Astrocyte (in vitro differentiated cells and primary cell): ENCODE measurements around the gene ULK4. TPM values are rescaled to one million over a fixed set of nuclear protein-coding genes. Genes with fewer than 3 reads are reported as not detected.

Experiments
- DNase-seq: peaks from one replicate; pipeline ENCODE4 v3.0.0-alpha.2; 2010; ENCODE audit warnings: low read depth
- FAIRE-seq: peaks from 2 replicates; lab custom pipeline; 2011; peaks lifted over from hg19 to GRCh38; lab: Jason Lieb, UNC
- H2AFZ ChIP-seq: 2 replicates; pipeline ENCODE4 v1.6.0; 2012; ENCODE audit warnings: low read depth, low read length, inconsistent platforms
- H3K27ac ChIP-seq: 2 replicates; pipeline ENCODE4 v1.5.1; 2011; ENCODE audit warnings: low read depth, low read length, inconsistent platforms
- H3K27me3 ChIP-seq: 2 replicates; pipeline ENCODE4 v1.6.0; 2011; ENCODE audit warnings: low read length, inconsistent platforms; ENCODE audit not compliant: insufficient read depth
- H3K36me3 ChIP-seq: 2 replicates; pipeline ENCODE4 v1.5.1; 2011; ENCODE audit warnings: low read length, inconsistent platforms; ENCODE audit not compliant: insufficient read depth
- H3K4me1 ChIP-seq: 2 replicates; pipeline ENCODE4 v1.5.1; 2011; ENCODE audit warnings: low read length, inconsistent platforms; ENCODE audit not compliant: insufficient read depth
- H3K4me2 ChIP-seq: 2 replicates; pipeline ENCODE4 v1.6.0; 2012; ENCODE audit warnings: low read length, inconsistent platforms
- H3K4me3 ChIP-seq: 2 replicates; pipeline ENCODE4 v1.5.1; 2011; ENCODE audit warnings: low read depth, mild to moderate bottlenecking, low read length, inconsistent platforms; ENCODE audit not compliant: insufficient read depth
- H3K79me2 ChIP-seq: 2 replicates; pipeline ENCODE4 v1.6.0; 2012; ENCODE audit warnings: mild to moderate bottlenecking, low read length, inconsistent platforms; ENCODE audit not compliant: insufficient read depth
- H3K9ac ChIP-seq: 2 replicates; pipeline ENCODE4 v1.6.0; 2012; ENCODE audit warnings: mild to moderate bottlenecking, low read length, inconsistent platforms
- H3K9me3 ChIP-seq: 2 replicates; pipeline ENCODE4 v1.5.1; 2012; ENCODE audit warnings: low read depth, mild to moderate bottlenecking, low read length, inconsistent platforms; ENCODE audit not compliant: insufficient read depth
- H4K20me1 ChIP-seq: 2 replicates; pipeline ENCODE4 v1.6.0; 2012; ENCODE audit warnings: low read length, inconsistent platforms; ENCODE audit not compliant: insufficient read depth
- H3K27ac Mint-ChIP-seq: one replicate; pipeline ENCODE4 v1.8.0; 2021; ENCODE audit warnings: mild to moderate bottlenecking, mixed read lengths; ENCODE audit not compliant: unreplicated experiment
- H3K27me3 Mint-ChIP-seq: one replicate; pipeline ENCODE4 v1.8.0; 2021; ENCODE audit warnings: low read depth, mixed read lengths; ENCODE audit not compliant: unreplicated experiment
- H3K36me3 Mint-ChIP-seq: one replicate; pipeline ENCODE4 v1.8.0; 2021; ENCODE audit warnings: low read depth, mixed read lengths; ENCODE audit not compliant: unreplicated experiment
- H3K4me1 Mint-ChIP-seq: one replicate; pipeline ENCODE4 v1.8.0; 2021; ENCODE audit warnings: low read depth, mixed read lengths; ENCODE audit not compliant: unreplicated experiment
- H3K4me3 Mint-ChIP-seq: one replicate; pipeline ENCODE4 v1.8.0; 2021; ENCODE audit warnings: mild to moderate bottlenecking, moderate library complexity, mixed read lengths; ENCODE audit not compliant: unreplicated experiment
- H3K9me3 Mint-ChIP-seq: one replicate; pipeline ENCODE4 v1.8.0; 2021; ENCODE audit warnings: mild to moderate bottlenecking, mixed read lengths; ENCODE audit not compliant: unreplicated experiment
- CTCF ChIP-seq: IDR thresholded peaks from 2 replicates; pipeline ENCODE4 v1.5.1; 2011; ENCODE audit warnings: low read depth, mild to moderate bottlenecking, inconsistent platforms, low read length, moderate library complexity; ENCODE audit not compliant: insufficient read depth
- EZH2 ChIP-seq: IDR thresholded peaks from 2 replicates; pipeline ENCODE4 v1.6.1; 2012; ENCODE audit warnings: mild to moderate bottlenecking, low read length, inconsistent platforms; ENCODE audit not compliant: insufficient read depth
- total RNA-seq: library from RNA; stranded (reverse); gene quantifications from 2 replicates; pipeline ENCODE4 v1.2.1, GENCODE V29; 2021

The ULK4 gene
- total RNA-seq, 1 donor from 2014 or later: 6.6 TPM

DNA sequence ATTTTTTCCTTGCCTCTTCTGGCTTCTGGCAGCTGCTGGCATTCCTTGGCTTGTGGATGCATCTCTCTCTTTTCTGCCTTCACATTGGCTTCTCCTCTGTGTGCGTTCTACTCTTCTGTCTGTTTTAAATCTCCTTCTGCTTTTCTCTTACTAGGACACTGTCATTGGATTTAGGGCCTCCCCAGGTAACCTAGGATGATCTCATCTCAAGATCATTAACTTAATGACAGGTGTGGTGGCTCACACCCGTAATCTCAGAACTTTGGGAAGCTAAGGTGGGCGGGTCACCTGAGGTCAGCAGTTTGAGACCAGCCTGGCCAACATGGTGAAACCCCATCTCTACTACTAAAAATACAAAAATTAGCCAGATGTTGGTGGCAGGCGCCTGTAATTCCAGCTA lies 40.9 kb upstream of the ULK4 start:
- H3K9me3 Mint-ChIP-seq: no peaks in the 10 kb centered on the region
- Histone ChIP-seq H3K79me2 (no peaks in the 10 kb centered on the region), H3K36me3 (no peaks in the 10 kb centered on the region), H3K9me3 (no peaks in the 10 kb centered on the region), H3K4me3 (no peak overlapping the region), H2AFZ (no peak overlapping the region), H3K4me2 (no peak overlapping the region), H3K9ac (no peak overlapping the region), H4K20me1 (no peaks in the 10 kb centered on the region), H3K27ac (no peak overlapping the region), H3K4me1 (no peaks in the 10 kb centered on the region), H3K27me3 (no peaks in the 10 kb centered on the region)
- H3K27ac Mint-ChIP-seq: no peak overlapping the region
- DNase-seq (no peak), FAIRE-seq (no peak)
- H3K36me3 Mint-ChIP-seq: peaks cover 5% of the 10 kb centered on the region
- H3K4me1 Mint-ChIP-seq: no peaks in the 10 kb centered on the region
- TF ChIP-seq EZH2: no peak
- TF ChIP-seq CTCF: no peak
- no peaks in the 10 kb centered on the region for H3K27me3 Mint-ChIP-seq
- H3K4me3 Mint-ChIP-seq: no peak overlapping the region

- Histone ChIP-seq H3K4me3 (no peak overlapping the region), H2AFZ (no peak overlapping the region), H3K27ac (no peak overlapping the region), H3K36me3 (no peaks in the 10 kb centered on the region), H4K20me1 (no peaks in the 10 kb centered on the region), H3K4me1 (no peaks in the 10 kb centered on the region), H3K27me3 (no peaks in the 10 kb centered on the region), H3K9me3 (no peaks in the 10 kb centered on the region), H3K9ac (no peak overlapping the region), H3K4me2 (no peak overlapping the region), H3K79me2 (no peaks in the 10 kb centered on the region)
- Mint-ChIP-seq H3K4me1 (no peaks in the 10 kb centered on the region), H3K36me3 (peaks cover 5% of the 10 kb centered on the region), H3K4me3 (no peak overlapping the region), H3K27ac (no peak overlapping the region), H3K9me3 (no peaks in the 10 kb centered on the region), H3K27me3 (no peaks in the 10 kb centered on the region)
- TF ChIP-seq CTCF (no peak), EZH2 (no peak)
- DNase-seq: no peak
- FAIRE-seq: no peak
Measured at GRCh38 chr3:42001777-42002176, 39.9 kb upstream of the ULK4 start.

DNA sequence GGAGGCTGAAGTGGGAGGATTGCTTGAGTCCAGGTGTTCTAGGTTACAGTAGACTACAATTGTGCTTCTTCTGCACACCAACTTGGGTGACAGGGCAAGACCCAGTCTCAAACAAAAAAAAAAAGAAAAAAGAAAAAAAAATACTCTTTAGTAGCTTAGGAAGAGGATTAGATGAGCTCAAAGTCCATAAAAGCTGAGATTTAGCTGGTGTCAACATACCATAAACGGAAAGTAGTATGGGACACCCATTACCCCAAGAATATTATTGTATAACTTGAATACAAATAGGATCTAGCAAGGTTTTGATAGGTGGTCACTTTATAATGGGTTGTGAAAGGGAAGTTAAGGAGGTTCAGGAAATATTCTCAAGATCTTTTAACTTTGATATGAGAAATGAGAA lies 38.0 kb upstream of the ULK4 start:
- H3K36me3 Mint-ChIP-seq: peaks cover 5% of the 10 kb centered on the region
- FAIRE-seq: no peak
- H3K4me3 Mint-ChIP-seq: no peak overlapping the region
- DNase-seq: no peak
- TF ChIP-seq EZH2: no peak
- no peak for TF ChIP-seq CTCF
- no peak overlapping the region for H3K9ac ChIP-seq
- H3K9me3 ChIP-seq: no peaks in the 10 kb centered on the region
- H3K4me1 ChIP-seq: no peaks in the 10 kb centered on the region
- H3K27me3 Mint-ChIP-seq: no peaks in the 10 kb centered on the region
- H3K36me3 ChIP-seq: no peaks in the 10 kb centered on the region
- H3K27me3 ChIP-seq: no peaks in the 10 kb centered on the region
- no peaks in the 10 kb centered on the region for H3K9me3 Mint-ChIP-seq
- H3K79me2 ChIP-seq: no peaks in the 10 kb centered on the region
- H3K4me2 ChIP-seq: no peak overlapping the region
- H3K27ac Mint-ChIP-seq: no peak overlapping the region
- no peaks in the 10 kb centered on the region for H3K4me1 Mint-ChIP-seq
- no peak overlapping the region for H3K27ac ChIP-seq
- no peak overlapping the region for H3K4me3 ChIP-seq
- H4K20me1 ChIP-seq: no peaks in the 10 kb centered on the region
- H2AFZ ChIP-seq: no peak overlapping the region
